Adrenal gland (tissue), 19 donors: ENCODE data around the gene TMEM121. TPM values are rescaled to one million over a fixed set of nuclear protein-coding genes. Genes with fewer than 3 reads are reported as not detected.

Experiments
- DNase-seq, 7 donors: peaks; one replicate each; pipeline ENCODE4 v3.0.0-alpha.2; 2019 to 2020
- H3K27ac ChIP-seq, 5 donors: fragments of 200-600 bp; sonication (generic) in 4 of 5; 1 replicate in 3 of 5; 2 replicates in 2 of 5; pipeline versions ENCODE4 v1.5.1 to v1.8.0; 2016 to 2020; ENCODE audit warnings: mild to moderate bottlenecking in 1 of 5
- H3K27me3 ChIP-seq: fragments of 200-600 bp; 2 replicates; pipeline ENCODE4 v1.8.0; 2021
- H3K36me3 ChIP-seq, 2 donors: fragments of 200-600 bp; replicated peaks in 1 of 2; 1 replicate in 1 of 2; 2 replicates in 1 of 2; pipeline versions ENCODE4 v1.5.1 to v1.8.0; 2018 to 2022
- H3K4me1 ChIP-seq, 2 donors: fragments of 200-600 bp; replicated peaks in 1 of 2; 1 replicate in 1 of 2; 2 replicates in 1 of 2; pipeline versions ENCODE4 v1.5.1 to v1.8.0; 2018 to 2021
- H3K4me3 ChIP-seq, 4 donors: fragments of 200-600 bp; sonication (generic) in 3 of 4; one replicate each; pipeline ENCODE4 v1.5.1; 2016 to 2018
- H3K9me3 ChIP-seq, 3 donors: fragments of 200-600 bp; sonication (generic) in 1 of 3; replicated peaks in 1 of 3; 1 replicate in 2 of 3; 2 replicates in 1 of 3; pipeline versions ENCODE4 v1.5.1 to v1.8.0; 2016 to 2021
- CTCF ChIP-seq, 6 experiments: fragments of 450-650 bp in 4 of 6; fragments of 200-600 bp in 2 of 6; sonication (generic) in 1 of 6; IDR thresholded peaks; 1 replicate in 5 of 6; 2 replicates in 1 of 6; pipeline versions ENCODE4 v1.5.1 to v1.8.0; 2016 to 2021; ENCODE audit warnings: antibody characterized with exemption in 6 of 6, mild to moderate bottlenecking in 2 of 6, moderate library complexity in 1 of 6
- POLR2A ChIP-seq, 2 donors: fragments of 450-650 bp; IDR thresholded peaks; one replicate each; pipeline ENCODE4 v1.6.1; 2017; ENCODE audit warnings: antibody characterized with exemption in 2 of 2, mild to moderate bottlenecking in 2 of 2, moderate library complexity in 1 of 2
- WGBS, 4 donors: extraction: QIAGEN DNeasy Blood & Tissue Kit in 2 of 4; methylation state at CpG; one replicate each; pipeline versions ENCODE4 v1.1.5 to v1.1.7; 2013 to 2017; 5-methylcytosine and 5-hydroxymethylcytosine counted together
- intact Hi-C, 2 donors: fragments of 100-400 bp; cut with DNase I; formaldehyde crosslinking; loops; one replicate each; pipeline versions ENCODE4 v1.14.1 to v1.15.0; 2022 to 2023
- long read RNA-seq, 10 donors: library from polyadenylated mRNA in 3 of 10; unstranded in 2 of 10; stranded (forward) in 1 of 10; transcript quantifications; one replicate each; pipeline ENCODE4 v2.0.0 and lab custom pipeline, GENCODE V29; 2021 to 2026
- polyA plus RNA-seq, 3 donors: library from polyadenylated mRNA; stranded (reverse); fragments of 200-250 nt in 2 of 3; fragments of 350-450 nt in 1 of 3; fragmentation: Illumina TruSeq in 1 of 3; extraction: RNeasy Lipid Tissue Mini Kit (QIAGEN cat#74804) in 1 of 3; gene quantifications; one replicate each; pipeline ENCODE4 v1.2.3, GENCODE V29; 2013 to 2014
- total RNA-seq, 9 donors: library from RNA; depleted of rRNA in 4 of 9; stranded (reverse); fragments of >200 nt in 4 of 9; fragments of 120-200 nt in 1 of 9; fragmentation: NEBNext Ultra II Directional in 1 of 9; extraction: Animal tissue kit (Norgen Biotek cat#: 25700) in 1 of 9; gene quantifications; one replicate each; pipeline versions ENCODE4 v1.1.0 to v1.2.4, GENCODE V29; 2013 to 2023
- donor health status: healthy with polysubstance abuse.
- donor health status: Bipolar disorder and iron deficiency.
- donor health status: DM: yes; HTN: yes; CAD: no.
- donor health status: DM: no; HTN: no; CAD: no.
- donor health status: DM: no; HTN: no; CAD: no.
- donor health status: DM: yes; HTN: yes; CAD: no.

TMEM121 gene
- total RNA-seq (10 to 100 TPM in 1 of 9 donors, 1 to 10 TPM in 7, under 1 TPM in 1; 0.78 to 12.1 (median 1.3) TPM), polyA plus RNA-seq (1 to 10 TPM in 2 of 3 donors, not detected in 1; 1.9 to 2.0 TPM)
- long read RNA-seq, donor 1: 0 reads
- long read RNA-seq, donor 2: 0 reads
- long read RNA-seq, donor 3: 0 reads
- long read RNA-seq, donor 4: 0 reads
- long read RNA-seq, donor 5, transcript TMEM121-201 (2 exons, 1,532 nt): major isoform, 7 of 12 reads
- long read RNA-seq, donor 5, partial matches to known transcripts: 0 of 12 reads
- long read RNA-seq, donor 5, other reads (novel, unspliced or antisense): 5 of 12 reads
- long read RNA-seq, donor 6: 0 reads
- long read RNA-seq, donor 7: 0 reads
- long read RNA-seq, donor 8: 0 reads
- long read RNA-seq, donor 9: 0 reads
- long read RNA-seq, donor 10: 0 reads

GRCh38 chr14:105525861-105526775 lies at the start of gene TMEM121:
TMEM121 (plus strand) TSS chr14:105526583; CDS start chr14:105528835, 2,252 bp downstream.
- H3K27ac ChIP-seq: peak within 1 kb of the TSS in 1 of 5 donors; percentile 34
- peak in 1 of 7 donors; percentile 35 for DNase-seq
- intact Hi-C loops: loop anchor here in 1 of 2 donors (5.0 kb wide), 1 partner anchor 154 kb away; no protein-coding TSS in a partner anchor
- H3K27me3 ChIP-seq: peaks cover 18% of the 10 kb centered on the region
- no peaks in the 10 kb centered on the region for H3K36me3 ChIP-seq
- H3K4me3 ChIP-seq: peak within 1 kb of the TSS in 1 of 4 donors; percentile 66
- H3K4me1 ChIP-seq: peaks cover 15 to 32% of the 10 kb centered on the region in 2 donors
- no peak for TF ChIP-seq CTCF (IDR thresholded peaks at IDR 0.05)
- TF ChIP-seq POLR2A (IDR thresholded peaks at IDR 0.05): no peak
- 0 to 2% (median 1%) methylated on average over 4 to 85 of the region's 88 CpGs for WGBS, 4 donors
- no peaks in the 10 kb centered on the region for H3K9me3 ChIP-seq

- peaks cover 13 to 55% of the 10 kb centered on the region in 2 donors for H3K4me1 ChIP-seq
- no peaks in the 10 kb centered on the region for H3K9me3 ChIP-seq
- peak overlapping the region in 4 of 5 donors; percentile 18 to 87 (median 50) for H3K27ac ChIP-seq
- no peaks in the 10 kb centered on the region for H3K27me3 ChIP-seq
- peak overlapping the region in 1 of 4 donors; percentile 77 for H3K4me3 ChIP-seq
- DNase-seq: no peak
- TF ChIP-seq CTCF (IDR thresholded peaks at IDR 0.05) (no peak), POLR2A (IDR thresholded peaks at IDR 0.05) (no peak)
- 50 to 55% (median 51%) methylated on average over 5 to 16 of the region's 16 CpGs for WGBS, 4 donors
- intact Hi-C loops: no loop called here
- H3K36me3 ChIP-seq: no peaks in the 10 kb centered on the region
Observed at GRCh38 chr14:105476831-105477659, 49.3 kb upstream of the TMEM121 start.

GRCh38 chr14:105477660-105478397 lies 48.6 kb upstream of the TMEM121 start:
- DNase-seq: no peak
- no peak overlapping the region for H3K27ac ChIP-seq
- no peak overlapping the region for H3K4me3 ChIP-seq
- no peak for TF ChIP-seq CTCF (IDR thresholded peaks at IDR 0.05)
- TF ChIP-seq POLR2A (IDR thresholded peaks at IDR 0.05): no peak
- H3K27me3 ChIP-seq: no peaks in the 10 kb centered on the region
- no peaks in the 10 kb centered on the region for H3K9me3 ChIP-seq
- H3K36me3 ChIP-seq: no peaks in the 10 kb centered on the region
- H3K4me1 ChIP-seq: peaks cover 19 to 53% of the 10 kb centered on the region in 2 donors
- 22 to 40% (median 31%) methylated on average over 7 to 52 of the region's 56 CpGs for WGBS, 4 donors
- intact Hi-C loops: no loop called here
